ENCODE results near the gene KCNC3.

Gene KCNC3

GRCh38 chr19:50309396-50310125 lies 19.6 kb downstream of the KCNC3 start:
- H3K4me3 ChIP-seq (replicated peaks; ENCODE audit: low read depth, low read length), result no peak overlapping the region
- no peak for TF ChIP-seq CTCF (IDR thresholded peaks at IDR 0.05; ENCODE audit: low read length, missing control alignments)
- DNase-seq (ENCODE audit: low read depth), result no peak

- DNase-seq (ENCODE audit: low read depth), result no peak
- TF ChIP-seq CTCF (IDR thresholded peaks at IDR 0.05; ENCODE audit: low read length, missing control alignments), result no peak
- H3K4me3 ChIP-seq (replicated peaks; ENCODE audit: low read depth, low read length), result no peak overlapping the region
Observed at GRCh38 chr19:50308991-50309390, 20.2 kb downstream of the KCNC3 start.

GRCh38 chr19:50303558-50303957 lies 25.6 kb downstream of the KCNC3 start:
- no peak for TF ChIP-seq CTCF (IDR thresholded peaks at IDR 0.05; ENCODE audit: low read length, missing control alignments)

GRCh38 chr19:50301607-50301971 lies 27.6 kb downstream of the KCNC3 start:
- H3K4me3 ChIP-seq (replicated peaks; ENCODE audit: low read depth, low read length), result no peak overlapping the region
- TF ChIP-seq CTCF (IDR thresholded peaks at IDR 0.05; ENCODE audit: low read length, missing control alignments), result no peak
- DNase-seq (ENCODE audit: low read depth), result no peak

More at GRCh38 chr19:50303558-50303957, 25.6 kb downstream of the KCNC3 start:
- no peak for DNase-seq (ENCODE audit: low read depth)
- no peak overlapping the region for H3K4me3 ChIP-seq (replicated peaks; ENCODE audit: low read depth, low read length)

GRCh38 chr19:50300814-50301606 lies 28.2 kb downstream of the KCNC3 start:
- peak; percentile 80 for DNase-seq (ENCODE audit: low read depth)
- no peak overlapping the region for H3K4me3 ChIP-seq (replicated peaks; ENCODE audit: low read depth, low read length)
- no peak for TF ChIP-seq CTCF (IDR thresholded peaks at IDR 0.05; ENCODE audit: low read length, missing control alignments)

GRCh38 chr19:50300051-50300450 lies 29.1 kb downstream of the KCNC3 start:
- no peak overlapping the region for H3K4me3 ChIP-seq (replicated peaks; ENCODE audit: low read depth, low read length)
- no peak for TF ChIP-seq CTCF (IDR thresholded peaks at IDR 0.05; ENCODE audit: low read length, missing control alignments)
- no peak for DNase-seq (ENCODE audit: low read depth)
